Measurements from ENCODE around the gene TMEM87B.
"Not testable (repeated sequence)": the region's sequence is repeated elsewhere in the genome, so short reads cannot be mapped to it uniquely, and the experiment has no call there.

TMEM87B gene

DNA sequence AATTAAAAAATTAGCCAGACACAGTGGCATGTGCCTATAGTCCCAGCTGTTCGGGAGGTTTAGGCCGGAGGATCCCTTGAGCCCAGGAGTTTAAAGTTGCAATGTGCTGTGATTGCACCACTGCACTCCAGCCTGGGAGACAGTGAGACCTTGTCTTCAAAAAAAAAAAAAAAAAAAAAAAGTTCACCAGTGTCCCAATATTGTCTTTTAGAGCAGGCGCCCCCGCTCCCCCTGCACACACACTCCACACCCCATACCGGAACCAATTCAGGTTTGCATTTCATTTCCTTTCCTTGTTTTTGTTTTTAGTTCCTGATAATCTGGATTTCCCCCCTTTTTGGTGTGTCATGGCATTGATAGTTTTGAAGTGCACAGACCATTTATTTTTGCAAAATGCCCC lies 10.4 kb downstream of the TMEM87B start:
- DNase-seq (ENCODE audit: low read depth in 1 of 2, low spot score in 1 of 2), result no peak

- DNase-seq (ENCODE audit: low read depth in 1 of 2, low spot score in 1 of 2), result no peak
Measured at GRCh38 chr2:112065966-112066365, 10.9 kb downstream of the TMEM87B start.

GRCh38 chr2:112069794-112070193 lies 14.7 kb downstream of the TMEM87B start:
- DNase-seq (ENCODE audit: low read depth in 1 of 2, low spot score in 1 of 2), result not testable (repeated sequence)

GRCh38 chr2:112073875-112074274 lies 18.8 kb downstream of the TMEM87B start:
- DNase-seq (ENCODE audit: low read depth in 1 of 2, low spot score in 1 of 2), result no peak

- DNase-seq (ENCODE audit: low read depth in 1 of 2, low spot score in 1 of 2), result no peak
Measured at GRCh38 chr2:112074506-112074905, 19.4 kb downstream of the TMEM87B start.

- no peak for DNase-seq (ENCODE audit: low read depth in 1 of 2, low spot score in 1 of 2)
Measured at GRCh38 chr2:112075490-112076260, 20.6 kb downstream of the TMEM87B start.

- DNase-seq (ENCODE audit: low read depth in 1 of 2, low spot score in 1 of 2), result no peak
Measured at GRCh38 chr2:112077814-112078213, 22.7 kb downstream of the TMEM87B start.

GRCh38 chr2:112081262-112081661 lies 26.2 kb downstream of the TMEM87B start:
- DNase-seq (ENCODE audit: low read depth in 1 of 2, low spot score in 1 of 2), result no peak

DNA sequence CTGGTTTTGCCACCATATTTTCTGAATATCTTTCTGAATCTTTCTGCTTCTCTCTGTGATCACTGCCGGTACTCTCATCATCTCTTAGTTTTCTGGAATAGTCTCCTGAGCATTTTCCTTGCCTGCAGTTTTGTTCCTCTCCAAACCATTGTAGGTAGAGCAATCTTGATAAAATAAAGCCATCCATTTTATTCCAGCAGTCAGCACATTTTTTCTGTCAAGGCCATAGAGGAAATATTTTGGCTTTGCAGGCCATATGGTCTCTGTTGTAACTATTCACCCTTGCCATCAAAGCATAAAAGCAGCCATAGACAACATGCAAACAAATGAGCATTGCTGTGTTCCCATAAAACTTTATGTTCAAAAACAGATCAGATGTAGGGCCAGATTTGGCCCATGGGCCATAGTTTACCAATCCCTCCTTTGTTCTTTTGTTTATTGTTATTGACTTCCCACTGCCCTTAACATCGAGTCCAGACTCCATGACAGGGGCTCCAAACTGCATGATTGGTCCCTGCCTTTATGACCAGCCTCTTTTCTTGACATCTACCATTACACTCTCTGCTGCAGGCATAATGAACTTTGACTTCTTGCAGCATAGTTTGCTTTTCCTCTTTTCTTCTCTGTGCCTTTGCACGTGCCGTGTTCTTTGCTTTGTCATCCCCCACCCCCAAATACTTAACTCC lies 29.8 kb downstream of the TMEM87B start:
- DNase-seq (ENCODE audit: low read depth in 1 of 2, low spot score in 1 of 2), result no peak

DNA sequence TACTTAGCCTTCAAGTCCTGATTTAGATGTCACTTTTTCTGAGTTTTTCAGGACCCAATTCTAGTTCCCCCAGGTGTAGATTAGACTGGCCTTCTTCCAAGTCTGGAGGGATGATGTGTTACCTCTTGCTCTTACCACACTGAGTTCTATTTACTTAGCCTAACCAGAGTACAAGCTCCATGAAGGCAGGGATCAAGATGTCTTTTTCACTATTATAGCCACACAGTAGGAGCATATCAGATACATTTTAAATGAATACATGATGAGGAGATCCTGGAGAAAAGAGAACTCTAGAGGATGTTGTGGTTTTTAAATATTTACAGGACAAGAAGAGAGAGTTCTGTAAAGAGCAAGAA lies 30.3 kb downstream of the TMEM87B start:
- DNase-seq (ENCODE audit: low read depth in 1 of 2, low spot score in 1 of 2), result no peak

DNA sequence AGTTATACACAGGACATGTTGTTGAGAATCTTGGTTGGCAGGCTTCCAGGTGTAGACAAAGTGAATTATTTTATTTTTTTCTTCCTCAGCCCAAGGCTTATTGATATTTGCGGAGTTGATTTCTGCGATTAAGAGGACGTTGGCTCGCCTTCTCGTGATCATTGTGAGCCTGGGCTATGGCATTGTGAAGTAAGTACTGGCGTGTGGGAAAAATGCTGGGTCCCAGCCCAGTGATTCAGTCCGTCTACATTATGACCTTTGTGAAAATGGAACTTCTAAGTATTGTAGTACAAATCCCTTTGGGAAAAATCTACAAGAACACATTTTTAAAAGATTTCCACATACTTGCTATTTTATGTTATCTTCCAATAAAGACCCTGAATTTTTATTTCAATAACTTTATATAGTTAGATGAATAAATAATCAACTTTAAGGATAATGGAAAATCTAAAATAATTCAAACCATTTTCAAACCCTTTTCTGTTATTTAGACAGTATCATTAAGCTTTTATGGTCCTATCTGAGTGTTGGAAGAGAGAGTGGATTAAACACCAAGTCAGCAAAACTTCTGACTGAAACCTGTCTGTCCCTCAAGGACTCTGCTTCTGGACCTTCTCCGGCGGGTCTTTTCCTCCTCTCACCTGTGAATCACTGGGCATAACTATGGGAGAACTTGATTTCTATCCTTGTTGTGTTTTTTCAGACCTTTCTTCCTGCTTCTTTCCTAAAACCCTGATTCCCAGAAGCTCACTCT lies 31.0 kb downstream of the TMEM87B start:
- no peak for DNase-seq (ENCODE audit: low read depth in 1 of 2, low spot score in 1 of 2)

DNA sequence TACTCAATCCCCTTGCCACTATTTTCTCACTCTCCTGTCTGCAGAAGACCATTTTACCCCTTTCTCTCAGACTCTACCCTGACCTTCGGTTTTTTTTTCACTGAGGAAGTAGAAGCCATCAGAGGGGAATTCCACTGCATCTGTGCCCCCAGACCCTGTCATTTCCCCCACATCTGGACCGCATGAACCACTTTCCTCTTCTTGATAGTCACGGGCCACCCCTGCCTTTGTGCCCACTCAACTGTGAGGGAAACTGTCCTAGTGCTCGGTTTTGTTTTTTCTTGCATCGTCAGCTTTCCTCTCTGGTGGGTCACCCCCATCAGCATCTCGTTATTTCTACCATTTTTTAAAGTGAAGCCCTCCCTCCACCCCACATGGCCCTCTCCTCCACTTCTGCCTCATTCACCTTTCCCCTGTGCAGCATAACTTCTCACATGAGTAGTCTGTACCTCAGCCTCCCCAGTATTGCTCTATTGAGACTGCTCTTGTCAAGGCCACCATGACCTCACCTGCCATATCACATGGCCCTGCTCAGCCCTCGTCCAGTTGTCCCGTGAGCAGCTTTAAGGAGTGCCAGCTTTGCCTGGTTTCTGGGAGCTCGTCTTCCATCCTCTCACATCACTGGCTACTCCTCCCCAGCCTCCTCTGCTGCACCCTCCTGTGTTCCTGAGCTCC lies 32.4 kb downstream of the TMEM87B start:
- DNase-seq (ENCODE audit: low read depth in 1 of 2, low spot score in 1 of 2), result no peak

- DNase-seq (ENCODE audit: low read depth in 1 of 2, low spot score in 1 of 2), result no peak
Measured at GRCh38 chr2:112089375-112089774, 34.3 kb downstream of the TMEM87B start.

GRCh38 chr2:112092286-112093041 lies 37.4 kb downstream of the TMEM87B start:
- DNase-seq (ENCODE audit: low read depth in 1 of 2, low spot score in 1 of 2), result no peak

- DNase-seq (ENCODE audit: low read depth in 1 of 2, low spot score in 1 of 2), result no peak
Measured at GRCh38 chr2:112093216-112093615, 38.1 kb downstream of the TMEM87B start.

DNA sequence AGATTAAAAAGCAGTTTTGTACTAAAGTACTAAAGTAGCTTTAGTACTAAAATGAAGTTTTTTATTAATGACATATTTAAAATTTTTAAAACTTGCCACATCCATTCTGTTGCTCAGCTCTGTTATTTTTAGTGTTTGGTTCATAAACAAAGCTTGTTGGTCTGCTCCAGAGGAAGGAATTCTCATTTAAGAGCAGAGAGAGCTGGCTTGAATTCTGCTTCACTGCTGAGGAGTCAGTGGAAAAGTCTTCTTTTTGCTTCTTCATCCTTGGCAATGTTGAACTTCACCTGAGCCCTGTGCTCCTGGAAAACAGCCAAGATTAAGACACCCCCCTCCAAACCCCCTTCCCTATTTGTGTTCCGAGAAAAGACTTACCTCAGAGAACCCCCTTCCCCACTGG lies 40.6 kb downstream of the TMEM87B start:
- DNase-seq (ENCODE audit: low read depth in 1 of 2, low spot score in 1 of 2), result no peak

GRCh38 chr2:112096098-112096497 lies 41.0 kb downstream of the TMEM87B start:
- no peak for DNase-seq (ENCODE audit: low read depth in 1 of 2, low spot score in 1 of 2)

DNA sequence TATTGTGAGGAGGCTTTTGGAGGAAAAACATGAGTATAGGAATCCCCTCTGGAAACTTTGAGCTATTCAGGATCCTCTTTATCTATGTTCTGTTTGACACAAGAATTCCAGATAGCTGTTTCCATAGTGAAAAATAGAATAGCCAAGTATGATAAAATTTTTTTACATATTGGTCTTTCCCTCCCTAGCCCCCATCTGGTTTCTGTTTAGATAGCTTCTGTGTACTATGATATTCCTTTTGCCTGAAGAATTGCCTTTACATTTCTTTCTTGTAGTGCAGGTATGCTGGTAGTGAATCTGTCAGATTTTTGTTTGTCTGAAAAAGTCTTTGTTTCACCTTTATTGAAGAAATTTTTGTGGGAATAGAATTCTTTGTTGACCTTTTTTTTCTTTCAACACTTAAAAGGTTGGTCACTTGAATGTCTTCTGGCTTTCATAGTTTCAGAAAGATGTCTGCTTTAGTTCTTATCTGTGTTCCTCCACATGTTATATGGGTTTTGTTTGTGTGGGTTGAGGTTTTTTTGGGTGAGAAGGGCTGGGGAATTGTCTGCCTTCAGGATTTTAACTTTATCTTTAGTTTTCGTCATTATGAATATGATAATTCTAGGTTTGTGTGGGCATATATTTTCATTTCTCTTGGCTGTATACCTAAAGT lies 53.2 kb downstream of the TMEM87B start:
- DNase-seq (ENCODE audit: low read depth in 1 of 2, low spot score in 1 of 2), result no peak

- DNase-seq (ENCODE audit: low read depth in 1 of 2, low spot score in 1 of 2), result no peak
Measured at GRCh38 chr2:112109278-112109677, 54.2 kb downstream of the TMEM87B start.

DNA sequence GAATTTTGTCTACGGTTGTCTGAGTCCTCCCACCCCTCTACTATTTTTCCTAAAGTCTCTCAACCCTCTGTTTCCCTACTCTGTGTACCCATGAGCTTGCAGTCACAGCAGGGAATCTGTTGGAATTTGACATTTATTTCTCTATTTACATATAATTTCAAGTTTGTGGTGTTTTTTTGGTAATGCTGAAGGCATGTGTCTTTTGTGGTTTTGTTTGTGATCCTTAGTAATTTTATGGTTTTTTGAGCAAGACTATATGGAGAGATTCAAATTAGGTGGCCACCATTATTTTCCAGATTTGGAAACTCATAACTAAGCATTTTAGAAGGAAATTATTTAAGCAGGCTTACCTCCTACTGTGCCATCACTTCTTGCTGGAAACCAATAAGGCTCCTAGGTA lies 55.9 kb downstream of the TMEM87B start:
- no peak for DNase-seq (ENCODE audit: low read depth in 1 of 2, low spot score in 1 of 2)

Measured in stimulated activated CD4-positive, alpha-beta T cell treated with anti-CD3 and anti-CD28 coated beads, Interleukin-15, amount 100 ng/mL, for 1 hour (primary cell).